Neural cell (in vitro differentiated cells): ENCODE measurements around the gene C1orf198.

Experiments used
- MXI1 ChIP-seq: fragments of 450-650 bp; conservative IDR thresholded peaks from 2 replicates; pipeline ENCODE4 v1.6.1; 2014; ENCODE audit warnings: antibody characterized with exemption, mild to moderate bottlenecking; ENCODE audit not compliant: poor library complexity, severe bottlenecking
- TF ChIP-seq, protein P1 (sequence below): fragments of 450-650 bp; IDR thresholded peaks from 2 replicates; pipeline ENCODE4 v1.5.1; 2014; ENCODE audit warnings: antibody characterized with exemption, mild to moderate bottlenecking, moderate library complexity; ENCODE audit not compliant: poor library complexity, severe bottlenecking

- TF ChIP-seq, protein P1, sequence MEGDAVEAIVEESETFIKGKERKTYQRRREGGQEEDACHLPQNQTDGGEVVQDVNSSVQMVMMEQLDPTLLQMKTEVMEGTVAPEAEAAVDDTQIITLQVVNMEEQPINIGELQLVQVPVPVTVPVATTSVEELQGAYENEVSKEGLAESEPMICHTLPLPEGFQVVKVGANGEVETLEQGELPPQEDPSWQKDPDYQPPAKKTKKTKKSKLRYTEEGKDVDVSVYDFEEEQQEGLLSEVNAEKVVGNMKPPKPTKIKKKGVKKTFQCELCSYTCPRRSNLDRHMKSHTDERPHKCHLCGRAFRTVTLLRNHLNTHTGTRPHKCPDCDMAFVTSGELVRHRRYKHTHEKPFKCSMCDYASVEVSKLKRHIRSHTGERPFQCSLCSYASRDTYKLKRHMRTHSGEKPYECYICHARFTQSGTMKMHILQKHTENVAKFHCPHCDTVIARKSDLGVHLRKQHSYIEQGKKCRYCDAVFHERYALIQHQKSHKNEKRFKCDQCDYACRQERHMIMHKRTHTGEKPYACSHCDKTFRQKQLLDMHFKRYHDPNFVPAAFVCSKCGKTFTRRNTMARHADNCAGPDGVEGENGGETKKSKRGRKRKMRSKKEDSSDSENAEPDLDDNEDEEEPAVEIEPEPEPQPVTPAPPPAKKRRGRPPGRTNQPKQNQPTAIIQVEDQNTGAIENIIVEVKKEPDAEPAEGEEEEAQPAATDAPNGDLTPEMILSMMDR = no peak
- TF ChIP-seq MXI1 = no peak
These were observed 17.8 kb downstream of the C1orf198 start for GRCh38 chr1:230850547-230850946.
